NCI-H510A treated with DMSO at 0.1 percent for 48 hours (cell line): ENCODE measurements around the gene IGSF8.
A peak's percentile ranks its signal among the peaks of the same experiment; 100 is the strongest.

Experiments
- DNase-seq: peaks from one replicate; lab custom pipeline; 2025; lab: John Stamatoyannopoulos, UW

The IGSF8 gene

GRCh38 chr1:160103658-160104408 lies 5.4 kb upstream of the IGSF8 start:
- DNase-seq: no peak

GRCh38 chr1:160101717-160102522 lies 3.5 kb upstream of the IGSF8 start:
- DNase-seq: no peak

DNA sequence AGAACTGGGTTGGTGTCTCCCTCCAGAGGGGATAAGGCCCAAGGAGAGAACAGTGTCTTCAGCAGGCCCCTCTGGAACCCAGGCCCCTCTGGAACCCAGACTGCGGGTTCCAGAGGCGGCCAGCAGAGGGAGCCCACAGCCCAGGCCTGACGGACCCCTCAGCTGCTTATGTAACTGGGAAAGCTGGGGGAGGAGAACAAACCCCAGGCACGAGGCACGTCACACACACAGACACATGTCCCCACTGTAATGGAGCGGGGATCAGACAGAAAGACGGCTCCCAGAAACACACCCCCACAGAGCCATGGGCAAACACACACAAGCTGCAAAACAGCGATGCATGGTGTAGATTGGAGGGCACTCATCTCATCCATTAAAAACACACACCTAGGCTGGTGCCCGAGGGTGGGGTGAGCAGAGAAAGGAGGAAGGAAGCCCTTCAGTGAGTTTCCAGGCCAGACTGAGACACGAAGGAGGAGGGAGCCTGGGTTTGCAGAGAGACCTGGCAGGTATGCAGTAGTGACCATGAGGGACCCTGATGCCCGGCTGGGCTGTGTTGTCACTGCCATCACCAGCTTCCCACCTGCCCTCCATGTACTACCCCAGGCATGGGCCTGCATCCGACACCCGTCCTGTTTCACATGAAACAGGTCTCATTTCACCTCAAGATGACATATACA lies 2.8 kb upstream of the IGSF8 start:
- peak; percentile 58 for DNase-seq

DNA sequence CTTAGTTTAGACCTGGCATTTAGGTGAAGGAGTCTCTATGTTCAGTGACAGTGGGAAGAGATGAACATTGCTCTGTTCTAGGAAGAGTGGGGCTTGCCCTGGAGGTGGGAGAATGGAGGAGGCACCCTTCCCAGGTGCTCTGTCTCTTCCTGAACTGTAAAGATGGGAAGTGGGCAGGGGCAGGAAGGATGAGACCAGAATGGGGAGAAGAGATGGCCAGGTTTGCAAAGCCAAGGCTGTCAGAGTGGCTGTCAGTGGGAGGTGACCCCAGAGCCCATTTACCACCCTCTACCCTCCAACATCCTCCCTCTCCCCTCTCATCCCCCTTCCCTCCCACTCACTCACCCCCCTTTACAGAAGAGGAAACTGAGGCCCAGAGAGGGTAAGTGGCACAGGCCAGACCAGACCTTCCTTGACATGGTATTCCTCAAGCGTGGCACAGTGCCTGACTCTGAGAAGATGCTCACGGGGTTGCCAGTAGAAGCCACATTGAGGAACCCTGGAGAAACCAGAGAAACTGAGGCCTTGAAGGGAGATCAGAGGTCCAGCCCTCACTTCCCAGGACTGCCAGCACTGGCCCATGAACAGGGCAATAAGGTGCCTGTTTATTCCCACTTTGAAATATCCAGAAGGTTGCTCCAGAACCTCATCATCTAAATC lies 1.4 kb upstream of the IGSF8 start:
- no peak for DNase-seq

DNA sequence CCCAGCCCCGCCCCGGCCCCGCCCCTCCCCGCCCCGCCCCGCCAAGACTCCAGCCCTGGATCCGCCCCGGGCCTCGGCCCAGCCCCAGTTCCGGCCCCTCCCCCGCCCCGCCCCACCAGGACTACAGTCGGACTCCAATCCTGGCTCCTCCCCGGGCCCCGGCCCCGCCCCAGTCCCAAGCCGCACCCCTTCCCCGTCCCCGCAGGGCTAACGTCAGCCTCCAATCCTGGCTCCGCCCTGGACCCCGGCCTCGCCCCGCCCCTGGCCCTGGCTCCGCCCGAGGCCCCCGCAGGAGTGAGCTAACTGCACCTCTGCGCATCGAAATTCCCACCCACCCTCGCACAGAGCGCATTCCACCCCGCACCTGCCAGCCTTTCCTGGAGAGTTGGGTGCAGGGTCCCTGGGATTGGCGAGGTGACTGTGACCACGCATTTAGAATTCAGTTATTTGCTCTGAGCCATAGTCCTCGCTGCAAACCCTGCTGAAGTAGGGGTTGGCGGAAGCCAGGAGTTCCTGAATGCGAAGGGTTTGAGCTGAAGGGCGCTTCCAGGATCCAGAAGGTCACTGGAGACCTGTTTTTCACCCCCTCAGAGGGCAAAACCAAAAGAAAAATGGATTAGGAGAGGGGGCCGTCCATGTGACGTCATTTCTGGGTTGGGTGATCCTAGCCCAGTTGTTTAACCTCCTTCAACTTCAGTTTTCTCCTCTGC lies 588 bp upstream of the IGSF8 start:
- DNase-seq: peak; percentile 91

DNA sequence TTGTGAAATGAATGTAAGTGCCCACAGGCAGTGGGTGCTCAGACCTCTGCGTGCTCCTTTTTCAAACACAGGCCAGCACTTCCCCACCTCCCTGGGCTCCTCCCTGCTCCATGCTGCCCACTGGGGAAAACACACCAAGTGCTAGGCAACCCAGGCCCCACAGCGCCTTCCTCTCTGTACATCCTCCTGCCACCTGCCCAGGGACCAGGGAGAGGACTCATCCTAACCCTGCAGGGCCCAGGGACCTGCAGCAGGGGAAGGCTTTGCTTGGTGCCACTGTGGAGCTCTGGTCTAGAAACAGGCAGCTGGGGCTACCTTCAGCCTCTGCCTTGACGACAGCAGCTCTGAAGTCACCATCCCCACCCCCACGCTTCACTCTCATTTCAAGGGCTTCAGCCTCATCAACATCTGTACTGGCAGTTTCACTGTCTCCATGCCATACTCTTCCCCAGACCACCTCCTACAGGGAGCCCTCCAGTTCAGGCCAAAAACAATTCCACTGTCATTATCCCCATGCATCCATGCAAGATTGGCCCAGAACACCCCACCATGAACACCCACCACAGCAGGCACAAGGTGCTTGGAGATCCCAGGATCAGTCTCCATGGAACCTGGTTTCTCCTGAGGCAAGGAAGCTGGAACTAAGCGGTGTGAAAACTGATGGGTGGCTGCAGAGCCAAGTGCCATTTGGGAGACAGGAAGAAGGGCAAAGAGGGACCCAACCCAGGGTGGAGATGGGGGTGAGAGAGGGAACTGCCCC lies 1.1 kb downstream of the IGSF8 start:
- DNase-seq: no peak

- DNase-seq: no peak
Observed at GRCh38 chr1:160096274-160097116, 1.9 kb downstream of the IGSF8 start.

GRCh38 chr1:160095382-160096105 lies 2.9 kb downstream of the IGSF8 start:
- no peak for DNase-seq

GRCh38 chr1:160094806-160095205 lies 3.6 kb downstream of the IGSF8 start:
- DNase-seq: no peak

DNA sequence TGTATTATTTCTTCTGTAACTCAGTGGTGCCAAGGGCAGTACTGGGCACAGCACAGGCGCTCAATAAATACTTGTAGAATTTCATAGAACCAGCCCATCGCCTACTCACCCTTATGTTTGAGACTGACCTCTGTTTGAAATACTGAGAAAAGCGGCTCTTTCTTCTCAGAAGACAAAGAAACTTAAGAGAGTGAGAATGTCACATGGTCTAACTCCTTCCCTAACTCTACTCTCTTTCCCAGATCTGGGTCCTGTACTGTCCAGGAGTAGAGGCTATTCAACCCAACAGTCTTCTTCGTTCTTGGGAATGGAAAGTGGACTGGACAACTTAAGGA lies 4.2 kb downstream of the IGSF8 start:
- DNase-seq: no peak

DNA sequence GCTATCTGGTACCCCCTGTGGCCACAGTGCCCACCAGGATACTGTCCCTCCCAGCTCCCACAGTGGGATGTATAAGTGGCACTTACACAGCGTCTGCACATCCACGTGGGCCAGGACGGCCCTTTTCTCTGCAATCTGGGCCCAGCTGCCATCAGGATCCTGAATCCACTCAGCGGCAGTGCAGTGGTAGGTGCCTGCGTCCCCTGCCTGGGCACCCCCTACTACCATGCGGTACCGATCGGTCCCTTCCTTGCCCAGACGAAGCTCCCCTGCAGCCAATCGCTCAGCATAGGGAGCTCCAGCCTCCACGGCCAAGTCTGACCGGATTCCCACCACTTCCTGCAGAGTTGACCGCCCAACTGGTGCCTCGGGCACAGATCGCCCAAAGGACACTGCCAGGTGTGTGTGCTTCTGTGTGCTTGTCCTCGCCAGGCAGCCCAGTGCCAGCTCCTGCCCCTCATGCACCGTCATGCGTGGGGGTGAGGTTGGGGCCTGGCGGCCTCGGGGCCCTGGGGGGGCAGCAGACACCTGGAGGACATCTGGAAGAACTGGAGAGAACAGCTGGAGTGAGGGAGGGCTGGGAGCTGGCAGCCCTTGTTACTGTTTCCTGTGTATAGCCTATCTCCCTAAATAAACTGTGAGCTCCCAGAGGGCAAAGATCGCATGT lies 4.7 kb downstream of the IGSF8 start:
- DNase-seq: no peak

GRCh38 chr1:160093069-160093395 lies 5.4 kb downstream of the IGSF8 start:
- DNase-seq: no peak

DNA sequence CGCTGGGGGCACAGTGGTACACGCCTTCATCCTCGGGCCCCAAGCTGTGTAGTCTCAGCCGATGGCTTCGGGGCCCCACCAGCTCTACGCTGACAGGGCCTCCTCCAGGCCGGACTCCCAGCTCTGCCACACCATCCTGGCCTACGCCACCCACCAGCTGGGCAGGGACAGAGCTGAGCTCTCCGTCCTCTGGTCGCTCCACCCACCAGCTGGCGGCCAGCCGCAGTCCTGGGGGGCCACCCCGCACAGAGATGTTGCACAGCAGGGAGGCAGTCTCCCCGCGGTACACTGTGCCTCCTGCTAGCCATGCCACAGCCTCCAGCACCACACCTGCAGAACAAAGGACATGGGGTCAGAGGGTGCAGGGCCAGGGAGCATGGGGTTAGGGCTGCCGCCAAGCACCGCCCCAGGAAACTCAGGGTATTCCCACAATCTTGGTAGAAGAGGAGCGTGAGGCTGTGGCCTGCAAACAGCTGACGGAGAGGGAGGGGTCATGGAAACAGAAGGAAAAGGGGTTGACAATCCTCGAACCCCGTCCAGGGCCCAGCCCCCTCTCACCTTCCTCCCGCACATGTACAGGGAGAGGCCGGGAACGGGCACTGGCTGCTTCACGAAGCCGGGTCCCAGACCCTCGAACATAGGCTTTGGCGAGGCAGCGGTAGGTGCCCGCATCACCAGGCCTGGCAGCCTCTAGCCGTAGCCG lies 5.9 kb downstream of the IGSF8 start:
- DNase-seq: no peak

GRCh38 chr1:160091666-160092223 lies 6.7 kb downstream of the IGSF8 start:
- no peak for DNase-seq

- no peak for DNase-seq
Observed at GRCh38 chr1:160090760-160091159, 7.7 kb downstream of the IGSF8 start.

DNA sequence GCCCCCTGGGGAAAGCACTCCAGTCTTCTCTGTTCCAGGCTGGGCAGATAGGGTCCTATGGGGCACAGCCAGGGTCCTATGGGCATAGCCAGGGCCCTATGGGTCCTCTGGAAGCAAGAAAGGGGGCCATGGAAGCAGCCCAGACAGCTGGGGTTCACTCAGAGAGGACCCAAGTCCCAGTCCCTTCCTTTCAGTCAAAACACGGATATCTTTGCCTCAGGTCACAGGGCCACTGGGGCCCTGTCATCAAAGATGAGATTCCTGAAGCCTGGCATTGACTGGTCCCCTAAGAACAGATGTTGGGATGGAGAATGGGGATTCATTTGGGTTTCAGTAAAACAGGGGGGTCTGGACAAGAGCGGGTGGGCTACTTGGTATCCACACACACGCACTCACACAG lies 8.5 kb downstream of the IGSF8 start:
- no peak for DNase-seq

- DNase-seq: no peak
Observed at GRCh38 chr1:160087118-160087662, 11.2 kb downstream of the IGSF8 start.

DNA sequence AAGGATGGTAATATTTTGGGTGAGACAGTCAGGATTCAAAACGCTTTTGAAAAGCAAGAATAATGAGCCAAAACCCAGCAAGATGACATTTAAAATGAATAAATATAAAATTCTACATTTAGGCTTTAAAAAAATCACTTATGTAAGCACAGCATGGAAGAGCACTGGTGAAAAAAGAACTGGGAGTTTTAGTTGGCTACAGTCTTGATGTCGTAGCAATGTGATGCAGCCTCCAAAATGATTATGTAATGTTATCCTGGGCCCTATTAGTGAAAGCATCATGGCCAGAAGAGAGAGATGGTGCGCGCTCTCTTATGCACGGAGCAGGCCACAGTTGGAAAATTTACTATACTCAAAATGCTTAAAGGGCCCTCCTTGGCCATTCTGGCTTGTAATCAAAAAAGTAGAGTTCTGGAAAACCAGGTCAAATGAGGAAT lies 11.9 kb downstream of the IGSF8 start:
- no peak for DNase-seq
